Esophagus squamous epithelium (tissue), 4 donors: ENCODE data around the gene PHC2.

ENCODE experiments used
- CTCF ChIP-seq, 6 experiments: fragments of 450-650 bp in 4 of 6; fragments of 200-600 bp in 2 of 6; sonication (generic) in 2 of 6; IDR thresholded peaks; one replicate each; pipeline ENCODE4 v1.5.1; 2016 to 2019; ENCODE audit warnings: antibody characterized with exemption in 6 of 6, mild to moderate bottlenecking in 4 of 6, moderate library complexity in 4 of 6
- POLR2A ChIP-seq, 4 donors: fragments of 450-650 bp; IDR thresholded peaks; one replicate each; pipeline ENCODE4 v1.6.1; 2017; ENCODE audit warnings: antibody characterized with exemption in 4 of 4, mild to moderate bottlenecking in 4 of 4, moderate library complexity in 3 of 4

- TF ChIP-seq CTCF (IDR thresholded peaks at IDR 0.05) = no peak
- no peak for TF ChIP-seq POLR2A (IDR thresholded peaks at IDR 0.05)
Measured at GRCh38 chr1:33441088-33441745, 10.3 kb upstream of the PHC2 start.
